GM19239 (cell line): Measurements from ENCODE around the gene CENPE.

ENCODE experiments used
- DNase-seq: peaks from one replicate; pipeline ENCODE4 v3.0.0; 2011; ENCODE audit warnings: low spot score; ENCODE audit not compliant: insufficient read length
- FAIRE-seq: peaks from 2 replicates; lab custom pipeline; 2011; peaks lifted over from hg19 to GRCh38; lab: Jason Lieb, UNC

The CENPE gene

GRCh38 chr4:103076747-103077347 is 121.3 kb downstream of the CENPE start, which contains the start of gene SLC9B2:
Gene SLC9B2, minus strand, starts transcription at chr4:103076761. Its CDS starts 9,211 bp downstream, at chr4:103067550.
- DNase-seq, result peak; percentile 22
- FAIRE-seq, result peak; percentile 69

- DNase-seq (peak; percentile 28), FAIRE-seq (peak; percentile 11)
Measured at GRCh38 chr4:103075894-103076746, 122.0 kb downstream of the CENPE start.

GRCh38 chr4:103075435-103075893 is 122.7 kb downstream of the CENPE start:
- peak; percentile 70 for FAIRE-seq
- no peak for DNase-seq

GRCh38 chr4:103074744-103075434 is 123.3 kb downstream of the CENPE start:
- peak; percentile 66 for FAIRE-seq
- DNase-seq, result no peak

GRCh38 chr4:103073792-103074438 is 124.2 kb downstream of the CENPE start:
- DNase-seq, result no peak
- no peak for FAIRE-seq

- FAIRE-seq (no peak), DNase-seq (no peak)
Measured at GRCh38 chr4:103067841-103068547, 130.1 kb downstream of the CENPE start.

- DNase-seq (no peak), FAIRE-seq (no peak)
Measured at GRCh38 chr4:103060453-103061148, 137.5 kb downstream of the CENPE start.
